Measurements from ENCODE around the gene ABHD17A. TPM values are rescaled to one million over a fixed set of nuclear protein-coding genes. Genes with fewer than 3 reads are reported as not detected.

The ABHD17A gene
- total RNA-seq, 1 donor from 2014 or later = 58.1 TPM

- DNase-seq (ENCODE audit: low spot score) = no peak
Observed at GRCh38 chr19:1853295-1854038, 31.8 kb downstream of the ABHD17A start.

GRCh38 chr19:1852581-1853128, 32.6 kb downstream of the ABHD17A start:
- no peak for DNase-seq (ENCODE audit: low spot score)

- DNase-seq (ENCODE audit: low spot score) = no peak
Observed at GRCh38 chr19:1851654-1852580, 33.4 kb downstream of the ABHD17A start.

GRCh38 chr19:1850809-1851653, 34.3 kb downstream of the ABHD17A start:
- DNase-seq (ENCODE audit: low spot score) = no peak

DNA sequence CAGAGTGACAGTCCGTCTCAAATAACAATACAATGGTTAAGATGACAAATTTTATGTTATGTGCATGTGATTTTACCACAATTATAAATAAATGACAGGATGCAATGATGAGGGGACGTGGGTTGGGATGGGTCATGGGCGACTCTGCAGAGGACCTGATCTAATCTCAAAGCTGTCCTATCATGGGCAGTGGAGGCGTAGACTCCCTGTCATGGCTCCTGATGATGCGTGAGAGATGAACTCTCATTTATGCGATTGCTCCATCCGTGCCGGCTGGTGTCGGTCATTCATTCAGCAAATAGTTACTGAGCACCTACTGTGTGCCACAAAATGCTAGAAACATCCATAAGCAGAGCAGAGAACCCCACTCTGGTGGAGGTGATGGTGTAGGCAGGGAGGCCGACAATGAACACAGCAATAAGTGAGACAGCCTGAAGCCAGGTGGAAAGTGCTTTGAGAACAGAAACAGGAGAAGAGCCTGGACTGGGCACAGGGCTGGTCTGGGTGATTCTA, 35.4 kb downstream of the ABHD17A start:
- no peak for DNase-seq (ENCODE audit: low spot score)

GRCh38 chr19:1849132-1849474, 36.2 kb downstream of the ABHD17A start:
- DNase-seq (ENCODE audit: low spot score) = no peak

- peak; percentile 97 for DNase-seq (ENCODE audit: low spot score)
Observed at GRCh38 chr19:1848399-1849131, 36.7 kb downstream of the ABHD17A start, which contains the start of gene REXO1. REXO1 (minus strand) TSS chr19:1848483; CDS start chr19:1848358, 125 bp downstream.

- DNase-seq (ENCODE audit: low spot score) = no peak
Observed at GRCh38 chr19:1847684-1848398, 37.5 kb downstream of the ABHD17A start.

GRCh38 chr19:1847348-1847683, 38.0 kb downstream of the ABHD17A start:
- DNase-seq (ENCODE audit: low spot score) = no peak

GRCh38 chr19:1846517-1847204, 38.6 kb downstream of the ABHD17A start:
- no peak for DNase-seq (ENCODE audit: low spot score)

DNA sequence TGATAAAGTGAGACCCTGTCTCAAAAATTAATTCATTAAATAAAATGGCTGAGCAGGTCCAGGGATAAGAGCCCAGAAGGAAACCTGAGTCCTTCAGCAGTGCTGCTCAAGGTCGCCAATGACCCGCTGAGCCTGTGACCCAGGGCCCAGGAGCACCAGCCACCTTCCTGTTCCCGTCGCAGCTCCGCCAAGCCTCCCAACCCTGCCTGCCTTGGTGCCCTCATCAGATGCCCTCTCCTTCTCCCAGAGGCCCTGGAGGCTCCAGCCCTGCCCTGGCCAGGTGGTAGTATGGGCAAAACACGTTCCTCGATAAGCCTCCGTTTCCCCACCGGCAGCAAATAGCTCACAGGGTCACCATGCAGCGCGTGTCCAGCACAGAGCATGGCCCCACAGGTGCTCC, 39.7 kb downstream of the ABHD17A start:
- DNase-seq (ENCODE audit: low spot score) = no peak

DNA sequence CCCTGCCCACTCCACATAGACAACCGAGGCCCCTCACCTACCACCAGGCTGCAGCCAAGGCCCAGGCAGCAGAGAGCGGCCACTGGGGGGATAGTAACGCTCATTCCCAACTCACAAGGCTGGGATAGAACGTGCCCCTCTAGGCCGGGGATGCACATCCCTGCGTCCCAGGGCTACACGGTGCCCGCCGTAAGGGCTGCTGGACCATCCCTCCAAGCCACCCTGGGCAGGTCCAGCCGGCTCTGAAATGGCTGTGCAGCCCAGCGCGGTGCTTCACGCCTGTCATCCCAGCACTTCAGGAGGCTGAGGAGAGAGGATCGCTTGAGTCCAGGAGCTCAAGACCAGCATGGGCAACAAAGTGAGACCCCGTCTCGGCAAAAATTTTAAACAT, 40.2 kb downstream of the ABHD17A start:
- no peak for DNase-seq (ENCODE audit: low spot score)

DNA sequence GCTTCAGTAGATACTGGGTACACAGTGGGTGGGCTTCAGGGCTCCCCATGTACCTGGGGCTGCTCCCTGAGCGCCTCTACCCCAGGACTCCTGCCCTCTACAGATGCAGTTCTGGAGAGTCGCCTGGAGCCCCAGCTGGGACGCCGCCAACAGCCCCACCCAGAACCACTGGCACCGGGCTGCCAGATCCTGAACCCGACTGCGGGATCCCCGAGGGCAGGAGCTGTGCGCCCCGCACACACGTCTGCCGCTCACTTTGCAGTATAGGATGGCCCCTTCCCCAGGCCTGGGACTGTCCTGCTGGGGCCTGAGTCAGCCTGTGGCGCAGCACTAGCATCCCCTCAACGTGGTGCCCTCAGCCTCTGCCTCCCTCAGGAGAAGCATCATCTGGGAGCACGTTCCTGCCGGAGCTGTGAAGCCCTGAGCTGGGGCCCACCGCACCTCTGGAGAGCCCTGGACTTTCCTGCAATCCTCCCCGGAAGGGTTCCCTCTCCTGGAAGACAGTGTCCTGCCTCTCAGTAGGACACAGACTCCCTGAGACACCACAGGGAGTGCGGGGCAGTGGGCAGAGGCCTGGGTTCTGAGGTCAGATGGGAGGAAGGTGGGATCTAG, 40.7 kb downstream of the ABHD17A start:
- DNase-seq (ENCODE audit: low spot score) = no peak

DNA sequence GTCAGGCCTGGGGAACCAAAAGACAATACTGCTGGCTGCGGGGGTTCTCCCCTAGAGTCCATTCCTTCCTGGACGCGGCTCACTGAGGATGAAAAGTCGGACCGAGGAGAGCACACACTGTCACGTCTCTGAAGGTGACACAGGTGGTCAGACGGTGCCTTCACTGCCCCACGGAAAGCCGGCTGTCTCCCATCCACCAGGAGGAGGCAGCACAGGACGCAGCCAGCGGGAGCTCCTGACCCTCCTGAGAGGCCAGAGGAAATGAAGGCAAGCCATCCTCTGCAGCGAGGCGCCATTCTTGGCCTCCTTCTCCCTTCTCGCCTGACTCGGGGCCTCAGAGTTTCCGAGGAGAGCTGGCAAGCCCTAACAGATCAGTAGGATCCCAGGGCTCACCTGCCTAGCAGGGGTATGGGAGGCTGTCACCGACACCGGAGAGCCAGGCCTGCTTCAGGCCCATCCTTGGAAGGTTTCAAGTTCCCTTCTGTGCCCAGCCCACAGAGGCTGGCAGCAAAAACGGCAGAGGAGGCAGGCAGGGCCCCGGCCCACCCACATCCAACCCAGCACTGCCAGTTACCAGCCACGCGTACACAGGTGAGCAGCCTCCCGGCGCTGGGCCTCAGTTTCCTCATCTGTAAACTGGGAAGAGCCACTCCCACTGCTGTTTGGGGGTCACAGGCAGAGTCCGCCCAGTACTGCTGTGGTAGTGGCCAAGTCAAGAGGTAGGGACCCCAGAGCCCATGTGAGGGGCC, 41.5 kb downstream of the ABHD17A start:
- DNase-seq (ENCODE audit: low spot score) = no peak

DNA sequence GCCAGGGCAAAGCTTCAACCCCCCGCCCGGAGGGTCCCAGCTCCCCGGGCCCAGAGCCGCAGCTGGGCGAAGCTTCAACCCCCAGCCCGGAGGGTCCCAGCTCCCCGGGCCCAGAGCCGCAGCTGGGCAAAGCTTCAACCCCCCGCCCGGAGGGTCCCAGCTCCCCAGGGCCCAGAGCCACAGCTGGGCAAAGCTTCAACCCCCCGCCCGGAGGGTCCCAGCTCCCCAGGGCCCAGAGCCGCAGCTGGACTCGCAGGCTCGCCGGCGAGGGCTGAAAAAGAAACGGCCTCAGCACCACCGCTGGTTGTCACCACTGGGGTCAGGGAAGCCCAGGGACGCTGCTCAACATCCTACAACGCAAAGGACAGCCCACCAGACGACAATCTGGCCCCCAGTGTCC, 42.2 kb downstream of the ABHD17A start:
- DNase-seq (ENCODE audit: low spot score) = no peak

- no peak for DNase-seq (ENCODE audit: low spot score)
Observed at GRCh38 chr19:1841209-1841924, 43.9 kb downstream of the ABHD17A start.

GRCh38 chr19:1840541-1841115, 44.7 kb downstream of the ABHD17A start:
- DNase-seq (ENCODE audit: low spot score) = no peak
